ENCODE measurements around the gene PSTPIP1.

DNA sequence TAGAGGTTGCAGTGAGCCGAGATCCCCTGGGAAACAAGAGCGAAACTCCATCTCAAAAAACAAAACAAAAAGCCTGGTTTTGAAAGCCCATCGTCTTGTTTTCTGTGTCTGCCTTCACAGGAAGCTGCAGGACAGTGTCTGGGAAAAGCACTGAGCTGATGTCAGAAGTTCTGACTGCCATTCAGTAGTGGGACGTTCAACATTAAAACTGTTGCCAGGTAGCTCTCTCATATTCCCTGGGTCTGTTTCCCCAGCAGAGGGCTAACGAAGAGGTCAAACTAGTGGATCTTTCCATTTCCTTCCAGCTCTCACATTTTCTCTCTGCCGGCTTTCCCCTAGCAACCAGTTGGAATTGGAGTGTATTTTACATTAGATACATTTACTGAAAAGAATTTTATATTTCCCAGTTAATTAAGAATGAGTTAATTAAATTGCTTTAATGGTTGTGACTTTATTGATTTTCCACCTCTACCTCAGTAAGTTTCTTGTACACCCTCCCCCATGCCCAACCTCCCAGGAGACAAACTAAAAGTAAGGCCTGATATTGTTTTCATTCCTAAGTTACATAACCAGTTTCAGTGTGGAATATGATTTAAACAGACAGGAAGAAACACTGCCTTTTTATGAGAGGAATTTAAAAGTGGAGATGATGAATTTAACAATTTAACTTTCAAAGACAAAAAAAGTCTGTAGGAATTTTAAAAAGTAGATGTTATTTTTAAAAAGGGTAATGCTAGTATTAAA lies 33.5 kb upstream of the PSTPIP1 start:
- TF ChIP-seq ZNF569 (CRISPR knock-in tag; IDR thresholded peaks at IDR 0.05; ENCODE audit: borderline replicate concordance) (no peak), BHLHE40 (IDR thresholded peaks at IDR 0.05; ENCODE audit: low read length) (no peak)
- TF ChIP-seq, protein P1, sequence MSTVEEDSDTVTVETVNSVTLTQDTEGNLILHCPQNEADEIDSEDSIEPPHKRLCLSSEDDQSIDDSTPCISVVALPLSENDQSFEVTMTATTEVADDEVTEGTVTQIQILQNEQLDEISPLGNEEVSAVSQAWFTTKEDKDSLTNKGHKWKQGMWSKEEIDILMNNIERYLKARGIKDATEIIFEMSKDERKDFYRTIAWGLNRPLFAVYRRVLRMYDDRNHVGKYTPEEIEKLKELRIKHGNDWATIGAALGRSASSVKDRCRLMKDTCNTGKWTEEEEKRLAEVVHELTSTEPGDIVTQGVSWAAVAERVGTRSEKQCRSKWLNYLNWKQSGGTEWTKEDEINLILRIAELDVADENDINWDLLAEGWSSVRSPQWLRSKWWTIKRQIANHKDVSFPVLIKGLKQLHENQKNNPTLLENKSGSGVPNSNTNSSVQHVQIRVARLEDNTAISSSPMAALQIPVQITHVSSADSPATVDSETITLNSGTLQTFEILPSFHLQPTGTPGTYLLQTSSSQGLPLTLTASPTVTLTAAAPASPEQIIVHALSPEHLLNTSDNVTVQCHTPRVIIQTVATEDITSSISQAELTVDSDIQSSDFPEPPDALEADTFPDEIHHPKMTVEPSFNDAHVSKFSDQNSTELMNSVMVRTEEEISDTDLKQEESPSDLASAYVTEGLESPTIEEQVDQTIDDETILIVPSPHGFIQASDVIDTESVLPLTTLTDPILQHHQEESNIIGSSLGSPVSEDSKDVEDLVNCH (CRISPR knock-in tag; IDR thresholded peaks at IDR 0.05) = no peak

Measured in HepG2 (cell line).